ENCODE results near the gene ATP13A1. TPM values are rescaled to one million over a fixed set of nuclear protein-coding genes. Genes with fewer than 3 reads are reported as not detected.

ATP13A1 gene
- total and polyA plus RNA-seq, 2 donors (not counting 3 experiments of a cell fraction or from before 2014, with no cell fraction given), result 36.9 to 48.7 TPM

DNA sequence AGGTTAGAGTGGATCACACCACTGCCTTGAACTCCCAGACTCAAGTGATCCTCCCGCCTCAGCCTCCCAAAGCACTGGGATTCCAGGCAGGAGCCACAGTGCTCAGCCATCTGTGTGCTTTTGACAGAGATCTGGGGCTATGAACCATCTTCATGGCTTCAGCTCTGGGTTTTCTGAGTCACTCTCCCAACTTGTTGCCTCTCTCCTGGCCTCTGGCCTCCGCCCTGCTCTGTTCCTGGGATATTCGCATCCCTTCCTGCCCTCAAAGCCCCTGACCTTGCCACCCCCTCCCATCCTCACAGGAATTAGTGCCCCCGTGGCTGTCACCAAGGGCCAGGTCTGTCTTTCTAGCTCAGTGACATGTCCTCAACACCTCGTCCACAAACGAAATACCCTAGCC, 14.3 kb downstream of the ATP13A1 start:
- Histone ChIP-seq H4K20me1 (replicated peaks; ENCODE audit: control insufficient read depth, extremely low read depth, insufficient read depth, low read length) (no peaks in the 10 kb centered on the region), H3K27ac (ENCODE audit: insufficient read depth, low read depth, low read length) (no peak overlapping the region), H2AFZ (ENCODE audit: low read depth, low read length) (no peak overlapping the region), H3K79me2 (ENCODE audit: control insufficient read depth, insufficient read depth, low read length) (no peaks in the 10 kb centered on the region), H3K4me1 (ENCODE audit: control insufficient read depth, extremely low read depth, insufficient read depth, low read length) (no peaks in the 10 kb centered on the region), H3K4me3 (replicated peaks in 1 of 3; ENCODE audit: insufficient read depth in 1 of 3, low read depth in 1 of 3, low read length in 3 of 3) (no peak overlapping the region), H3K9me1 (replicated peaks; ENCODE audit: control insufficient read depth, extremely low read depth, insufficient read depth, low read length) (no peaks in the 10 kb centered on the region), H3K36me3 (ENCODE audit: control insufficient read depth in 2 of 2, extremely low read depth in 1 of 2, insufficient read depth in 2 of 2, low read length in 2 of 2) (peaks cover 2 to 65% of the 10 kb centered on the region in 2 experiments), H3K9ac (replicated peaks; ENCODE audit: extremely low read depth, insufficient read depth, low read length) (no peak overlapping the region), H3K9me3 (replicated peaks; ENCODE audit: control insufficient read depth, insufficient read depth, low read length) (no peaks in the 10 kb centered on the region), H3K27me3 (ENCODE audit: control insufficient read depth in 2 of 2, insufficient read depth in 2 of 2, low read length in 2 of 2) (no peaks in the 10 kb centered on the region), H3K4me2 (ENCODE audit: insufficient read depth, low read length) (no peak overlapping the region)
- ChIA-PET CTCF (interaction anchor here (2.1 kb wide), 1 partner anchor 117 kb away, joined by 5 read pairs; no protein-coding TSS in a partner anchor), POLR2A (no interaction called here)
- intact Hi-C loops (cut with micrococcal nuclease) (no loop called here), dilution Hi-C loops (cut with MboI; ENCODE audit: extremely low pct_ligation_motif_present, low sequenced_read_pairs) (no loop called here)
- TF ChIP-seq FOS (IDR thresholded peaks at IDR 0.05; ENCODE audit: borderline replicate concordance, insufficient read depth, low read length), result no peak
- no peak for TF ChIP-seq CTCF (IDR thresholded peaks at IDR 0.05; ENCODE audit: extremely low read depth in 1 of 2, insufficient read depth in 1 of 2, low read depth in 1 of 2, low read length in 2 of 2)
- no peak for TF ChIP-seq EZH2 (IDR thresholded peaks at IDR 0.05; ENCODE audit: borderline replicate concordance, low read depth, low read length, severe bottlenecking)
- TF ChIP-seq POLR2A (IDR thresholded peaks at IDR 0.05; ENCODE audit: low read depth, low read length), result no peak
- no peak for TF ChIP-seq POLR2AphosphoS5 (IDR thresholded peaks at IDR 0.05; ENCODE audit: insufficient read depth, low read depth, low read length)
- no peak for TF ChIP-seq MYC (IDR thresholded peaks at IDR 0.05; ENCODE audit: low read depth, low read length)
- TF ChIP-seq JUN (IDR thresholded peaks at IDR 0.05; ENCODE audit: borderline replicate concordance, insufficient read depth, insufficient read length, low read depth), result no peak
- no peak for TF ChIP-seq MAX (IDR thresholded peaks at IDR 0.05; ENCODE audit: insufficient read depth, insufficient read length)
- TF ChIP-seq GATA2 (IDR thresholded peaks at IDR 0.05; ENCODE audit: insufficient read depth, insufficient read length, low read depth, low read length), result no peak
- DNase-seq (ENCODE audit: low read depth, low spot score) (no peak), FAIRE-seq (no peak)
- no TSS peak for BruUV-seq (replicated peaks)
